Liver (tissue), 3 donors: ENCODE results near the gene STRA6.

Experiments
- EGR1 ChIP-seq, 2 donors: IDR thresholded peaks; 2 replicates each; pipeline ENCODE4 v1.6.1; 2016 to 2018; ENCODE audit warnings: antibody characterized with exemption in 2 of 2, low read depth in 2 of 2
- FOXA1 ChIP-seq: IDR thresholded peaks from 2 replicates; pipeline ENCODE4 v1.6.1; 2016; ENCODE audit warnings: antibody characterized with exemption
- FOXA2 ChIP-seq: IDR thresholded peaks from 2 replicates; pipeline ENCODE4 v1.6.1; 2016; ENCODE audit warnings: antibody characterized with exemption
- GABPA ChIP-seq, 2 donors: IDR thresholded peaks in 1 of 2; conservative IDR thresholded peaks in 1 of 2; 2 replicates each; pipeline ENCODE4 v1.6.1; 2016; ENCODE audit warnings: antibody characterized with exemption in 2 of 2, mild to moderate bottlenecking in 1 of 2, moderate library complexity in 1 of 2
- JUND ChIP-seq, 2 donors: IDR thresholded peaks; 2 replicates each; pipeline ENCODE4 v1.6.1; 2016; ENCODE audit warnings: antibody characterized with exemption in 2 of 2
- RAD21 ChIP-seq, 2 donors: IDR thresholded peaks; 2 replicates each; pipeline ENCODE4 v1.6.1; 2016; ENCODE audit warnings: antibody characterized with exemption in 2 of 2, mild to moderate bottlenecking in 2 of 2
- SP1 ChIP-seq: IDR thresholded peaks from 2 replicates; pipeline ENCODE4 v1.6.1; 2018; ENCODE audit warnings: antibody characterized with exemption, mild to moderate bottlenecking
- YY1 ChIP-seq: IDR thresholded peaks from 2 replicates; pipeline ENCODE4 v1.6.1; 2016; ENCODE audit warnings: antibody characterized with exemption, mild to moderate bottlenecking
- TF ChIP-seq, protein P1 (sequence below): fragments of 150-350 bp; IDR thresholded peaks from 2 replicates; pipeline ENCODE4 v1.5.1; 2017; ENCODE audit warnings: improper control_type of control experiment, low read depth, low read length; ENCODE audit not compliant: missing input control
- TF ChIP-seq, protein P2 (sequence below): IDR thresholded peaks from 2 replicates; pipeline ENCODE4 v1.6.1; 2016; ENCODE audit warnings: antibody characterized with exemption
- TF ChIP-seq, protein P3 (sequence below): IDR thresholded peaks from 2 replicates; pipeline ENCODE4 v1.6.1; 2016; ENCODE audit warnings: antibody characterized with exemption, mild to moderate bottlenecking
- TF ChIP-seq, protein P4 (sequence below): IDR thresholded peaks from 2 replicates; pipeline ENCODE4 v1.6.1; 2016; ENCODE audit warnings: antibody characterized with exemption
- donor health status: healthy.
- donor health status: healthy.

DNA sequence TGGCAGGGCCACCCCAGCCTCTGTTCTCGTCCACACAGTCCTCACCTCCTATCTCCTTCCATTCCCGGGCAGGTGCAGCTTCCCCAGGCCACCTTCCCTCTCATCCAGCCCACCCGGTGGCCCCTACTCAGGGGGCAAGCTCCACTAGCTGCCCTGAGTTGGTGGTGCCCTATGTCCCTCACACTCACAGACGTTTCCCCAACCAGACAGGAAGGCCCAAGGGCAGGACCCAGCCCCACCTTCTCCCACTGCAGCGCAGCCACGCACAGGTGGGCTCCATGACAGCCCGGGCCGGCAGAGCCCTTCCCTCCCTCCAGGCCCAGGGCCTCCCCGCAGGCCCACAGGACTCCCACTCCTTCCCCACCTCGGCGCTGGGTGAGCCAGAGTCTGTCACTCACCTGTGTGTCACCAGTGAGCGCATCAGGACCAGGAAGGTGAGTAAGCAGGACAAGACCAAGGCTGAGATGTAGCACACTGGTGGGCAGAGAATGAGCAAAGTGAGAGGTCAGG is 17.9 kb downstream of the STRA6 start:
- no peak for TF ChIP-seq FOXA2
- TF ChIP-seq, protein P1, sequence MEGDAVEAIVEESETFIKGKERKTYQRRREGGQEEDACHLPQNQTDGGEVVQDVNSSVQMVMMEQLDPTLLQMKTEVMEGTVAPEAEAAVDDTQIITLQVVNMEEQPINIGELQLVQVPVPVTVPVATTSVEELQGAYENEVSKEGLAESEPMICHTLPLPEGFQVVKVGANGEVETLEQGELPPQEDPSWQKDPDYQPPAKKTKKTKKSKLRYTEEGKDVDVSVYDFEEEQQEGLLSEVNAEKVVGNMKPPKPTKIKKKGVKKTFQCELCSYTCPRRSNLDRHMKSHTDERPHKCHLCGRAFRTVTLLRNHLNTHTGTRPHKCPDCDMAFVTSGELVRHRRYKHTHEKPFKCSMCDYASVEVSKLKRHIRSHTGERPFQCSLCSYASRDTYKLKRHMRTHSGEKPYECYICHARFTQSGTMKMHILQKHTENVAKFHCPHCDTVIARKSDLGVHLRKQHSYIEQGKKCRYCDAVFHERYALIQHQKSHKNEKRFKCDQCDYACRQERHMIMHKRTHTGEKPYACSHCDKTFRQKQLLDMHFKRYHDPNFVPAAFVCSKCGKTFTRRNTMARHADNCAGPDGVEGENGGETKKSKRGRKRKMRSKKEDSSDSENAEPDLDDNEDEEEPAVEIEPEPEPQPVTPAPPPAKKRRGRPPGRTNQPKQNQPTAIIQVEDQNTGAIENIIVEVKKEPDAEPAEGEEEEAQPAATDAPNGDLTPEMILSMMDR = no peak
- TF ChIP-seq SP1 = no peak
- TF ChIP-seq, protein P2, sequence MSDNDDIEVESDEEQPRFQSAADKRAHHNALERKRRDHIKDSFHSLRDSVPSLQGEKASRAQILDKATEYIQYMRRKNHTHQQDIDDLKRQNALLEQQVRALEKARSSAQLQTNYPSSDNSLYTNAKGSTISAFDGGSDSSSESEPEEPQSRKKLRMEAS = no peak
- TF ChIP-seq RAD21 (IDR thresholded peaks at IDR 0.05) = no peak
- no peak for TF ChIP-seq GABPA (IDR thresholded peaks at IDR 0.05 in 1 of 2, conservative IDR thresholded peaks at IDR 0.05 in 1 of 2)
- no peak for TF ChIP-seq FOXA1
- TF ChIP-seq, protein P3, sequence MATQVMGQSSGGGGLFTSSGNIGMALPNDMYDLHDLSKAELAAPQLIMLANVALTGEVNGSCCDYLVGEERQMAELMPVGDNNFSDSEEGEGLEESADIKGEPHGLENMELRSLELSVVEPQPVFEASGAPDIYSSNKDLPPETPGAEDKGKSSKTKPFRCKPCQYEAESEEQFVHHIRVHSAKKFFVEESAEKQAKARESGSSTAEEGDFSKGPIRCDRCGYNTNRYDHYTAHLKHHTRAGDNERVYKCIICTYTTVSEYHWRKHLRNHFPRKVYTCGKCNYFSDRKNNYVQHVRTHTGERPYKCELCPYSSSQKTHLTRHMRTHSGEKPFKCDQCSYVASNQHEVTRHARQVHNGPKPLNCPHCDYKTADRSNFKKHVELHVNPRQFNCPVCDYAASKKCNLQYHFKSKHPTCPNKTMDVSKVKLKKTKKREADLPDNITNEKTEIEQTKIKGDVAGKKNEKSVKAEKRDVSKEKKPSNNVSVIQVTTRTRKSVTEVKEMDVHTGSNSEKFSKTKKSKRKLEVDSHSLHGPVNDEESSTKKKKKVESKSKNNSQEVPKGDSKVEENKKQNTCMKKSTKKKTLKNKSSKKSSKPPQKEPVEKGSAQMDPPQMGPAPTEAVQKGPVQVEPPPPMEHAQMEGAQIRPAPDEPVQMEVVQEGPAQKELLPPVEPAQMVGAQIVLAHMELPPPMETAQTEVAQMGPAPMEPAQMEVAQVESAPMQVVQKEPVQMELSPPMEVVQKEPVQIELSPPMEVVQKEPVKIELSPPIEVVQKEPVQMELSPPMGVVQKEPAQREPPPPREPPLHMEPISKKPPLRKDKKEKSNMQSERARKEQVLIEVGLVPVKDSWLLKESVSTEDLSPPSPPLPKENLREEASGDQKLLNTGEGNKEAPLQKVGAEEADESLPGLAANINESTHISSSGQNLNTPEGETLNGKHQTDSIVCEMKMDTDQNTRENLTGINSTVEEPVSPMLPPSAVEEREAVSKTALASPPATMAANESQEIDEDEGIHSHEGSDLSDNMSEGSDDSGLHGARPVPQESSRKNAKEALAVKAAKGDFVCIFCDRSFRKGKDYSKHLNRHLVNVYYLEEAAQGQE = no peak
- TF ChIP-seq EGR1 (IDR thresholded peaks at IDR 0.05; ENCODE audit: low read depth in 2 of 2) = no peak
- TF ChIP-seq, protein P4, sequence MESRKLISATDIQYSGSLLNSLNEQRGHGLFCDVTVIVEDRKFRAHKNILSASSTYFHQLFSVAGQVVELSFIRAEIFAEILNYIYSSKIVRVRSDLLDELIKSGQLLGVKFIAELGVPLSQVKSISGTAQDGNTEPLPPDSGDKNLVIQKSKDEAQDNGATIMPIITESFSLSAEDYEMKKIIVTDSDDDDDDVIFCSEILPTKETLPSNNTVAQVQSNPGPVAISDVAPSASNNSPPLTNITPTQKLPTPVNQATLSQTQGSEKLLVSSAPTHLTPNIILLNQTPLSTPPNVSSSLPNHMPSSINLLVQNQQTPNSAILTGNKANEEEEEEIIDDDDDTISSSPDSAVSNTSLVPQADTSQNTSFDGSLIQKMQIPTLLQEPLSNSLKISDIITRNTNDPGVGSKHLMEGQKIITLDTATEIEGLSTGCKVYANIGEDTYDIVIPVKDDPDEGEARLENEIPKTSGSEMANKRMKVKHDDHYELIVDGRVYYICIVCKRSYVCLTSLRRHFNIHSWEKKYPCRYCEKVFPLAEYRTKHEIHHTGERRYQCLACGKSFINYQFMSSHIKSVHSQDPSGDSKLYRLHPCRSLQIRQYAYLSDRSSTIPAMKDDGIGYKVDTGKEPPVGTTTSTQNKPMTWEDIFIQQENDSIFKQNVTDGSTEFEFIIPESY = no peak
- no peak for TF ChIP-seq YY1
- TF ChIP-seq JUND (IDR thresholded peaks at IDR 0.05) = no peak
